ENCODE data around the gene KCNJ18. TPM values are rescaled to one million over a fixed set of nuclear protein-coding genes. Genes with fewer than 3 reads are reported as not detected.
"Not testable (repeated sequence)": the region's sequence is repeated elsewhere in the genome, so short reads cannot be mapped to it uniquely, and the experiment has no call there.

Gene KCNJ18
- polyA plus RNA-seq, 1 donor, result not detected

- not testable (repeated sequence) for DNase-seq; H3K27ac ChIP-seq (ENCODE audit: low read length); H3K4me1 ChIP-seq (ENCODE audit: control insufficient read depth, insufficient read depth, low read length); H3K36me3 ChIP-seq (ENCODE audit: control insufficient read depth, insufficient read depth, low read length); H3K27me3 ChIP-seq (ENCODE audit: control insufficient read depth, insufficient read depth, low read length); H3K9me3 ChIP-seq (ENCODE audit: control insufficient read depth, low read depth, low read length); H3K4me3 ChIP-seq (ENCODE audit: low read length)
- no CpG with 5 or more reads among the region's 3 CpGs for WGBS (ENCODE audit: insufficient coverage, low lambda C conversion rate)
These were observed 22.4 kb downstream of the KCNJ18 start for GRCh38 chr17:21714676-21715075.

- not testable (repeated sequence) for H3K4me3 ChIP-seq (ENCODE audit: low read length); H3K27me3 ChIP-seq (ENCODE audit: control insufficient read depth, insufficient read depth, low read length); DNase-seq; H3K4me1 ChIP-seq (ENCODE audit: control insufficient read depth, insufficient read depth, low read length); H3K36me3 ChIP-seq (ENCODE audit: control insufficient read depth, insufficient read depth, low read length); H3K27ac ChIP-seq (ENCODE audit: low read length); H3K9me3 ChIP-seq (ENCODE audit: control insufficient read depth, low read depth, low read length)
- no CpG with 5 or more reads among the region's 3 CpGs for WGBS (ENCODE audit: insufficient coverage, low lambda C conversion rate)
These were observed 23.6 kb downstream of the KCNJ18 start for GRCh38 chr17:21715877-21716276.

GRCh38 chr17:21718971-21719370 is 26.6 kb downstream of the KCNJ18 start:
- H3K4me3 ChIP-seq (ENCODE audit: low read length); H3K4me1 ChIP-seq (ENCODE audit: control insufficient read depth, insufficient read depth, low read length); H3K27me3 ChIP-seq (ENCODE audit: control insufficient read depth, insufficient read depth, low read length); H3K27ac ChIP-seq (ENCODE audit: low read length); DNase-seq; H3K9me3 ChIP-seq (ENCODE audit: control insufficient read depth, low read depth, low read length); H3K36me3 ChIP-seq (ENCODE audit: control insufficient read depth, insufficient read depth, low read length): not testable (repeated sequence)

GRCh38 chr17:21719511-21720226 is 27.3 kb downstream of the KCNJ18 start:
- H3K27me3 ChIP-seq (ENCODE audit: control insufficient read depth, insufficient read depth, low read length); H3K4me3 ChIP-seq (ENCODE audit: low read length); H3K36me3 ChIP-seq (ENCODE audit: control insufficient read depth, insufficient read depth, low read length); H3K27ac ChIP-seq (ENCODE audit: low read length); DNase-seq; H3K9me3 ChIP-seq (ENCODE audit: control insufficient read depth, low read depth, low read length); H3K4me1 ChIP-seq (ENCODE audit: control insufficient read depth, insufficient read depth, low read length): not testable (repeated sequence)
- 80% methylated on average over 1 of the region's 12 CpGs for WGBS (ENCODE audit: insufficient coverage, low lambda C conversion rate)

GRCh38 chr17:21720566-21720965 is 28.2 kb downstream of the KCNJ18 start:
- H3K4me1 ChIP-seq (ENCODE audit: control insufficient read depth, insufficient read depth, low read length); DNase-seq; H3K36me3 ChIP-seq (ENCODE audit: control insufficient read depth, insufficient read depth, low read length); H3K9me3 ChIP-seq (ENCODE audit: control insufficient read depth, low read depth, low read length); H3K4me3 ChIP-seq (ENCODE audit: low read length); H3K27ac ChIP-seq (ENCODE audit: low read length); H3K27me3 ChIP-seq (ENCODE audit: control insufficient read depth, insufficient read depth, low read length): not testable (repeated sequence)
- WGBS (ENCODE audit: insufficient coverage, low lambda C conversion rate), result 60% methylated on average over 1 of the region's 8 CpGs

- H3K4me1 ChIP-seq (ENCODE audit: control insufficient read depth, insufficient read depth, low read length); H3K9me3 ChIP-seq (ENCODE audit: control insufficient read depth, low read depth, low read length); DNase-seq; H3K27ac ChIP-seq (ENCODE audit: low read length); H3K36me3 ChIP-seq (ENCODE audit: control insufficient read depth, insufficient read depth, low read length); H3K27me3 ChIP-seq (ENCODE audit: control insufficient read depth, insufficient read depth, low read length); H3K4me3 ChIP-seq (ENCODE audit: low read length): not testable (repeated sequence)
- no CpG with 5 or more reads among the region's 7 CpGs for WGBS (ENCODE audit: insufficient coverage, low lambda C conversion rate)
These were observed 29.9 kb downstream of the KCNJ18 start for GRCh38 chr17:21722268-21722667.

- H3K27me3 ChIP-seq (ENCODE audit: control insufficient read depth, insufficient read depth, low read length); H3K4me1 ChIP-seq (ENCODE audit: control insufficient read depth, insufficient read depth, low read length); H3K4me3 ChIP-seq (ENCODE audit: low read length); H3K36me3 ChIP-seq (ENCODE audit: control insufficient read depth, insufficient read depth, low read length); DNase-seq; H3K9me3 ChIP-seq (ENCODE audit: control insufficient read depth, low read depth, low read length); H3K27ac ChIP-seq (ENCODE audit: low read length): not testable (repeated sequence)
- WGBS (ENCODE audit: insufficient coverage, low lambda C conversion rate), result no CpG with 5 or more reads among the region's 6 CpGs
These were observed 32.1 kb downstream of the KCNJ18 start for GRCh38 chr17:21724216-21725006.

GRCh38 chr17:21731076-21731475 is 38.8 kb downstream of the KCNJ18 start:
- not testable (repeated sequence) for H3K27ac ChIP-seq (ENCODE audit: low read length); H3K4me3 ChIP-seq (ENCODE audit: low read length); H3K9me3 ChIP-seq (ENCODE audit: control insufficient read depth, low read depth, low read length); H3K27me3 ChIP-seq (ENCODE audit: control insufficient read depth, insufficient read depth, low read length); DNase-seq; H3K4me1 ChIP-seq (ENCODE audit: control insufficient read depth, insufficient read depth, low read length); H3K36me3 ChIP-seq (ENCODE audit: control insufficient read depth, insufficient read depth, low read length)
- 71% methylated on average over 1 of the region's 5 CpGs for WGBS (ENCODE audit: insufficient coverage, low lambda C conversion rate)

GRCh38 chr17:21733931-21734330 is 41.6 kb downstream of the KCNJ18 start:
- not testable (repeated sequence) for H3K4me3 ChIP-seq (ENCODE audit: low read length); H3K27me3 ChIP-seq (ENCODE audit: control insufficient read depth, insufficient read depth, low read length); H3K36me3 ChIP-seq (ENCODE audit: control insufficient read depth, insufficient read depth, low read length); DNase-seq; H3K9me3 ChIP-seq (ENCODE audit: control insufficient read depth, low read depth, low read length); H3K4me1 ChIP-seq (ENCODE audit: control insufficient read depth, insufficient read depth, low read length); H3K27ac ChIP-seq (ENCODE audit: low read length)
- WGBS (ENCODE audit: insufficient coverage, low lambda C conversion rate), result no CpG with 5 or more reads among the region's 3 CpGs

- WGBS (ENCODE audit: insufficient coverage, low lambda C conversion rate), result 100% methylated on average over 2 of the region's 4 CpGs
- not testable (repeated sequence) for H3K27ac ChIP-seq (ENCODE audit: low read length); H3K9me3 ChIP-seq (ENCODE audit: control insufficient read depth, low read depth, low read length); DNase-seq; H3K4me3 ChIP-seq (ENCODE audit: low read length); H3K36me3 ChIP-seq (ENCODE audit: control insufficient read depth, insufficient read depth, low read length); H3K27me3 ChIP-seq (ENCODE audit: control insufficient read depth, insufficient read depth, low read length); H3K4me1 ChIP-seq (ENCODE audit: control insufficient read depth, insufficient read depth, low read length)
These were observed 43.5 kb downstream of the KCNJ18 start for GRCh38 chr17:21735814-21736213.
